Activated T-helper 1 cell treated with anti-CD3 and anti-CD28 coated beads, Interleukin-12 subunit alpha, Interleukin-12 subunit beta, Interleukin-2, Interleukin-4 antibody, amounts not matched to agents 30 ng/mL and 10 ng/mL and 1 ng/mL, durations not matched to agents 14 hours and 24 hours and 36 hours (primary cell): Measurements from ENCODE around the gene IL21R. TPM values are rescaled to one million over a fixed set of nuclear protein-coding genes. Genes with fewer than 3 reads are reported as not detected.
"Not testable (repeated sequence)": the region's sequence is repeated elsewhere in the genome, so short reads cannot be mapped to it uniquely, and the experiment has no call there.

Source experiments
- DNase-seq: peaks from one replicate; pipeline ENCODE4 v3.0.0; 2021; ENCODE audit warnings: low spot score
- H3K27ac Mint-ChIP-seq: one replicate; pipeline ENCODE4 v1.8.0; 2021; ENCODE audit warnings: mild to moderate bottlenecking, mixed read lengths
- H3K27me3 Mint-ChIP-seq: one replicate; pipeline ENCODE4 v1.8.0; 2022; ENCODE audit warnings: mild to moderate bottlenecking, moderate library complexity, mixed read lengths; ENCODE audit not compliant: insufficient read depth
- H3K36me3 Mint-ChIP-seq: one replicate; pipeline ENCODE4 v1.8.0; 2021; ENCODE audit warnings: low read depth, mixed read lengths
- H3K4me1 Mint-ChIP-seq: one replicate; pipeline ENCODE4 v1.8.0; 2021; ENCODE audit warnings: low read depth, mixed read lengths
- H3K4me3 Mint-ChIP-seq: one replicate; pipeline ENCODE4 v1.8.0; 2021; ENCODE audit warnings: mild to moderate bottlenecking, moderate library complexity, mixed read lengths
- H3K9me3 Mint-ChIP-seq: one replicate; pipeline ENCODE4 v1.8.0; 2021; ENCODE audit warnings: mixed read lengths
- intact Hi-C: fragments of 100-400 bp; cut with micrococcal nuclease; formaldehyde crosslinking; loops from one replicate; pipeline ENCODE4 v1.15.1; 2024
- total RNA-seq: library from RNA; stranded (reverse); gene quantifications from 2 replicates; pipeline ENCODE4 v1.2.3, GENCODE V29; 2022

The IL21R gene
- total RNA-seq, 1 donor from 2014 or later = 101 TPM

DNA sequence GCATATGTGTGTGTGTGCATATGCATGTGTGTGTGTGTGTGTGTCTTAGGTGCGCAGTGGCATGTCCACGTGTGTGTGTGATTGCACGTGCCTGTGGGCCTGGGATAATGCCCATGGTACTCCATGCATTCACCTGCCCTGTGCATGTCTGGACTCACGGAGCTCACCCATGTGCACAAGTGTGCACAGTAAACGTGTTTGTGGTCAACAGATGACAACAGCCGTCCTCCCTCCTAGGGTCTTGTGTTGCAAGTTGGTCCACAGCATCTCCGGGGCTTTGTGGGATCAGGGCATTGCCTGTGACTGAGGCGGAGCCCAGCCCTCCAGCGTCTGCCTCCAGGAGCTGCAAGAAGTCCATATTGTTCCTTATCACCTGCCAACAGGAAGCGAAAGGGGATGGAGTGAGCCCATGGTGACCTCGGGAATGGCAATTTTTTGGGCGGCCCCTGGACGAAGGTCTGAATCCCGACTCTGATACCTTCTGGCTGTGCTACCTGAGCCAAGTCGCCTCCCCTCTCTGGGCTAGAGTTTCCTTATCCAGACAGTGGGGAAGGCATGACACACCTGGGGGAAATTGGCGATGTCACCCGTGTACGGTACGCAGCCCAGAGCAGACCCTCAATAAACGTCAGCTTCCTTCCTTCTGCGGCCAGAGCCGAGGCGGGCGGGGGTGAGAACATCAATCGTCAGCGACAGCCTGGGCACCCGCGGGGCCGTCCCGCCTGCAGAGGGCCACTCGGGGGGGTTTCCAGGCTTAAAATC lies 47.6 kb downstream of the IL21R start:
- H3K27me3 Mint-ChIP-seq = no peaks in the 10 kb centered on the region
- peak overlapping the region; percentile 41 for H3K4me3 Mint-ChIP-seq
- intact Hi-C loops = no loop called here
- DNase-seq = peak; percentile 47
- H3K4me1 Mint-ChIP-seq = peaks cover 85% of the 10 kb centered on the region
- H3K27ac Mint-ChIP-seq = peak overlapping the region; percentile 82
- peaks cover 80% of the 10 kb centered on the region for H3K36me3 Mint-ChIP-seq
- H3K9me3 Mint-ChIP-seq = peaks cover 10% of the 10 kb centered on the region

DNA sequence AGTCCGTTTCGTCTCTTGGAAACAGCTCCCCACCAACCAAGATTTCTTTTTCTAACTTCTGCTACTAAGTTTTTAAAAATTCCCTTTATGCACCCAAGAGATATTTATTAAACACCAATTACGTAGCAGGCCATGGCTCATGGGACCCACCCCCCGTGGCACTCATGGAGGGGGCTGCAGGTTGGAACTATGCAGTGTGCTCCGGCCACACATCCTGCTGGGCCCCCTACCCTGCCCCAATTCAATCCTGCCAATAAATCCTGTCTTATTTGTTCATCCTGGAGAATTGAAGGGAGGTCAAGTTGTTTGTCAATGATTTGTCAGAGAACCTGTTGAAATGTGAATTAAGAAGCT lies 48.2 kb downstream of the IL21R start:
- H3K4me3 Mint-ChIP-seq = peak overlapping the region; percentile 41
- DNase-seq = no peak
- H3K27me3 Mint-ChIP-seq = no peaks in the 10 kb centered on the region
- H3K27ac Mint-ChIP-seq = peak overlapping the region; percentile 82
- intact Hi-C loops = no loop called here
- peaks cover 10% of the 10 kb centered on the region for H3K9me3 Mint-ChIP-seq
- H3K4me1 Mint-ChIP-seq = peaks cover 87% of the 10 kb centered on the region
- peaks cover 74% of the 10 kb centered on the region for H3K36me3 Mint-ChIP-seq

- H3K27ac Mint-ChIP-seq = peak overlapping the region; percentile 69
- no peak overlapping the region for H3K4me3 Mint-ChIP-seq
- H3K27me3 Mint-ChIP-seq = no peaks in the 10 kb centered on the region
- intact Hi-C loops = no loop called here
- peaks cover 50% of the 10 kb centered on the region for H3K36me3 Mint-ChIP-seq
- H3K4me1 Mint-ChIP-seq = peaks cover 81% of the 10 kb centered on the region
- DNase-seq = no peak
- H3K9me3 Mint-ChIP-seq = peaks cover 5% of the 10 kb centered on the region
Measured at GRCh38 chr16:27452569-27453493, 50.9 kb downstream of the IL21R start.

GRCh38 chr16:27453494-27453825 lies 51.5 kb downstream of the IL21R start:
- intact Hi-C loops = no loop called here
- Mint-ChIP-seq H3K27ac (peak overlapping the region; percentile 40), H3K4me1 (peaks cover 75% of the 10 kb centered on the region), H3K27me3 (no peaks in the 10 kb centered on the region), H3K4me3 (no peak overlapping the region), H3K9me3 (peaks cover 5% of the 10 kb centered on the region), H3K36me3 (peaks cover 48% of the 10 kb centered on the region)
- no peak for DNase-seq

DNA sequence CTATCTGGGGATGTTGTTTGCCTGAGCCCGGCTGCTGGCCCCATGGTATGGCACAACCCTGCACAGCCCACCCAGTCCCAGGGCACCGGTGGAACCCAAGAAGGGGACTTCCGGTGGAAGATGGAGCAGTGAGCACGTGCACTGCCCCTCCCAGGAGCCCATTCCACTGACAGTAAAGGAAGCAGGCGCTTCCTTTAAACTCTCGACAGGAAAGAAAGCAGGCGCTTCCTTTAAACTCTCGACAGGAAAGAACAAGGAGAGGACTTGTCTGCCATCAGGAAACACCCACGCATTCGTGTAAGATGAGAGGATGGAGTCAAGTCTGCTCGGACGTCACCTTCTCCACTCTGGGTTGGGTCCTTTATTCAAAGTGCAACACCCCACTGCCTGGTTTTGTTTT lies 53.7 kb downstream of the IL21R start:
- no peak for DNase-seq
- Mint-ChIP-seq H3K27me3 (no peaks in the 10 kb centered on the region), H3K4me3 (peak overlapping the region; percentile 24), H3K4me1 (peaks cover 62% of the 10 kb centered on the region), H3K36me3 (peaks cover 38% of the 10 kb centered on the region), H3K9me3 (peaks cover 5% of the 10 kb centered on the region), H3K27ac (peak overlapping the region; percentile 91)
- intact Hi-C loops = loop anchor here (5.0 kb wide), 1 partner anchor 1618 kb away; no protein-coding TSS in a partner anchor

DNA sequence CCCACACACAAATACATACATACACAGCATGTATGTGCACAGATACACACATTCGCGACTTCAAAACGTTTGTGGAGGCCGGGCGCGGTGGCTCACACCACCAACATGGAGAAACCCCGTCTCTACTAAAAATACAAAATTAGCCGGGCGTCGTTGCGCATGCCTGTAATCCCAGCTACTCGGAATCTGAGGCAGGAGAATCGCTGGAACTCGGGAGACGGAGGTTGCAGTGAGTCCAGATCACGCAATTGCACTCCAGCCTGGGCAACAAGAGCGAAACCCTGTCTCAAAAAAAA lies 55.6 kb downstream of the IL21R start:
- H3K27ac Mint-ChIP-seq, DNase-seq, H3K9me3 Mint-ChIP-seq, H3K27me3 Mint-ChIP-seq, H3K4me3 Mint-ChIP-seq: not testable (repeated sequence)
- peaks cover 48% of the 10 kb centered on the region for H3K4me1 Mint-ChIP-seq
- intact Hi-C loops = loop anchor here (1.0 to 5.0 kb wide), 8 partner anchors 49 to 1620 kb away; no protein-coding TSS in a partner anchor
- H3K36me3 Mint-ChIP-seq = peaks cover 22% of the 10 kb centered on the region

DNA sequence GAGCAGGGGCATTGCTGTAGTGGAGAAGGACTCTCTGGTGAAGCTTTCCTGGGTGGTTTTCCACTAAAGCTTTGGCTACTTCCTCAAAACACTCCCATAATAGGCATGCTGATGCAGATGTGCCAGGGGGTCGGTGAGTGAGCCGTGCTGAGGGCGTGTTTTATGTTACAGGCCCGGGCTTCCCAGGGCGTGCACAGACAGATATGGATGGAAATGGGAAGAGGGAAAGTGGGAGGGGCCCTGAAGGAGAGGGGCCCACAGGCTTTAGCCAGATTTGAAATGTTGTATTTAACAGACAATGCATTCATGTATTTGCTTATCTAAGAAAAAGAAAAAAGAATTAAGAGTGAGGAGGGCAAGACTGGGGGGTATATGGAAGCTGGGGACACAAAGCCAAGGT lies 56.3 kb downstream of the IL21R start:
- H3K27me3 Mint-ChIP-seq = no peaks in the 10 kb centered on the region
- peaks cover 16% of the 10 kb centered on the region for H3K36me3 Mint-ChIP-seq
- H3K9me3 Mint-ChIP-seq = peaks cover 3% of the 10 kb centered on the region
- H3K4me1 Mint-ChIP-seq = peaks cover 44% of the 10 kb centered on the region
- intact Hi-C loops = loop anchor here (5.0 kb wide), 1 partner anchor 1621 kb away; no protein-coding TSS in a partner anchor
- H3K4me3 Mint-ChIP-seq = no peak overlapping the region
- DNase-seq = no peak
- no peak overlapping the region for H3K27ac Mint-ChIP-seq

DNA sequence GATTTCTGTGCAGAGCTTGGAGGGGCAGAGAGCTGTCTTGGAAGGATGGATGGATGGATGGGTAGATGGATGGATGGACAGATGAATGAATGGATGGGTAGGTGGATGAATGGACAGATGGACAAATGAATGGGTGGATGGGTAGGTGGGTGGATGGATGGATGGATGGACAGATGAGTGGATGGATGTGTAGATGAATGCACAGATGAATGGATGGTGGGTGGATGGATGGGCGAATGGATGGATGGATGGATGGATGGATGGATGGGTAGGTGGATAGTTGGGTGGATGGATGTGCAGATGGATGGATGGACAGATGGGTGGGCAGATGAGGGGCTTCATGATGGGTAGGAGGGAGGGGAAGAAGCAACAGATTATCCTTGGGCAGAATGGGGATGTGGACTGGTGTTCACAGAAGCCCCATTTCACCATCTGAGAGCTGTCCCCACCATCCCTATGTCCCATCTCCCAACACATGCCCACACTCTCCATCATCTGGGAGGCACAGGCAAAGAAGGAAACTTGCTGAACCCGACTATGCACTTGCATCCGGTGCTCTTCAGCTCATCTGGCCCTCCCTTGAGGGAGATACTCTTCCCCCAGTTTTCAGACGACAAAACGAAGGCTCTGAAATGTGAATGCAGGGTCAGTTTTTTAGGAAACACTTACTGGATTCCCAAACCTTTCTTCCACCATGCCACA lies 57.2 kb downstream of the IL21R start:
- no peak overlapping the region for H3K4me3 Mint-ChIP-seq
- peaks cover 43% of the 10 kb centered on the region for H3K4me1 Mint-ChIP-seq
- H3K9me3 Mint-ChIP-seq = no peaks in the 10 kb centered on the region
- intact Hi-C loops = loop anchor here (5.0 kb wide), 1 partner anchor 1622 kb away; no protein-coding TSS in a partner anchor
- DNase-seq = no peak
- H3K36me3 Mint-ChIP-seq = peaks cover 15% of the 10 kb centered on the region
- H3K27me3 Mint-ChIP-seq = no peaks in the 10 kb centered on the region
- H3K27ac Mint-ChIP-seq = no peak overlapping the region

- intact Hi-C loops = no loop called here
- Mint-ChIP-seq H3K27ac (no peak overlapping the region), H3K4me1 (peaks cover 34% of the 10 kb centered on the region), H3K9me3 (no peaks in the 10 kb centered on the region), H3K4me3 (no peak overlapping the region), H3K27me3 (no peaks in the 10 kb centered on the region), H3K36me3 (peaks cover 16% of the 10 kb centered on the region)
- DNase-seq = no peak
Measured at GRCh38 chr16:27460213-27460612, 58.2 kb downstream of the IL21R start.

GRCh38 chr16:27460663-27461482 lies 58.9 kb downstream of the IL21R start:
- intact Hi-C loops = no loop called here

GRCh38 chr16:27461483-27462171 lies 59.7 kb downstream of the IL21R start:
- Mint-ChIP-seq H3K4me1 (peaks cover 22% of the 10 kb centered on the region), H3K36me3 (peaks cover 26% of the 10 kb centered on the region), H3K27ac (no peak overlapping the region), H3K27me3 (no peaks in the 10 kb centered on the region), H3K4me3 (no peak overlapping the region), H3K9me3 (no peaks in the 10 kb centered on the region)
- intact Hi-C loops = no loop called here
- no peak for DNase-seq

More at GRCh38 chr16:27460663-27461482, 58.9 kb downstream of the IL21R start:
- Mint-ChIP-seq H3K4me1 (peaks cover 27% of the 10 kb centered on the region), H3K36me3 (peaks cover 18% of the 10 kb centered on the region), H3K27ac (no peak overlapping the region), H3K9me3 (no peaks in the 10 kb centered on the region), H3K27me3 (no peaks in the 10 kb centered on the region), H3K4me3 (no peak overlapping the region)
- no peak for DNase-seq
